GM19395 (cell line): ENCODE measurements around the gene AK6.
"Not testable (repeated sequence)": the region's sequence is repeated elsewhere in the genome, so short reads cannot be mapped to it uniquely, and the experiment has no call there.

Experiments
- ATAC-seq: cut with Tn5 transposase; IDR thresholded peaks from one replicate; pipeline ENCODE4 v1.9.1; 2021; ENCODE audit warnings: mild to moderate bottlenecking, moderate library complexity; ENCODE audit not compliant: unreplicated experiment

The AK6 gene

GRCh38 chr5:69341520-69342161 lies 27.7 kb downstream of the AK6 start:
- no peak for ATAC-seq

GRCh38 chr5:69335341-69335935 lies 33.9 kb downstream of the AK6 start:
- ATAC-seq = no peak

- ATAC-seq = peak; percentile 62
Measured at GRCh38 chr5:69334793-69335268, 34.5 kb downstream of the AK6 start.

GRCh38 chr5:69333668-69334315 lies 35.5 kb downstream of the AK6 start:
- ATAC-seq = not testable (repeated sequence)

- ATAC-seq = no peak
Measured at GRCh38 chr5:69331528-69332445, 37.5 kb downstream of the AK6 start.

- no peak for ATAC-seq
Measured at GRCh38 chr5:69329905-69330489, 39.3 kb downstream of the AK6 start.

DNA sequence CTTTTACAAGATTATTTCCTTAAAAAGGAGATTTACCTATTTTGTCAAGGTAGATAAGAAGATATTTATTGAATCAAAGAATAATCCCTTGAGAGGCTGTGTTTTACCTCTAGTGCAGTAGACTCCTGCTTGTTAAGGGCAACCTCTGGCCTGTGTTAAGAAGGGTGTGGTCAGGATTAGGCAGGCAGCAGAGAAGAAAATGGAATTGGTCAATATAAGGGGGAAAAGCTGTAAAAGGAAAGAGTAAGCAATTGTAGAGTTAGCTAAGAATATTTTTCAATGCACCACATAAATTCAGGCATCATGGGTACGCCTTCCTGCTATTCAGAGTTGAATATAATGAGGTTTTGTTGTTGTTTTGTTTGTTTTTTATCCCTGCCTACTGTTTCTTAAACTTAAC lies 43.0 kb downstream of the AK6 start:
- no peak for ATAC-seq

- no peak for ATAC-seq
Measured at GRCh38 chr5:69317391-69317790, 51.9 kb downstream of the AK6 start.

- ATAC-seq = no peak
Measured at GRCh38 chr5:69315972-69316371, 53.3 kb downstream of the AK6 start.

DNA sequence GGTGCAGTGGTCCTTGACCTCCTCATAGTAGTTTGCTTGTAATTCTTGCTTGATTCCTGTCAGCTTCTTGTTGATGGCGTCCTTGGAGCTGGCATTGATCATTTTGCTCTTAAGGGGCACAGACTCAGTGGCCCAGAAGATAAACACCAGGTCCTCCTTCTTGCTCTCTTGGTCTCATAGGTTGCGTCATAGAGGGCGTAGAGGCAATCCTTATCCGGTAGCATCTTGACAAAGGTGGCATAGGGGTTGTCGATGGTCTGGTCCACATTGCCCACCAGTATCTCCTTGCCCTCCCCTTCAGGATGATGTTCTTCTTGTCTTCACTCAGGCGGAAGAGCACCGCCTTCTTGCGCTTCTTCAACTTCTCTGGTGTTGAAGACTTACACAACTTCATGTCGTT lies 55.9 kb downstream of the AK6 start:
- no peak for ATAC-seq

- no peak for ATAC-seq
Measured at GRCh38 chr5:69312459-69313160, 56.7 kb downstream of the AK6 start.

DNA sequence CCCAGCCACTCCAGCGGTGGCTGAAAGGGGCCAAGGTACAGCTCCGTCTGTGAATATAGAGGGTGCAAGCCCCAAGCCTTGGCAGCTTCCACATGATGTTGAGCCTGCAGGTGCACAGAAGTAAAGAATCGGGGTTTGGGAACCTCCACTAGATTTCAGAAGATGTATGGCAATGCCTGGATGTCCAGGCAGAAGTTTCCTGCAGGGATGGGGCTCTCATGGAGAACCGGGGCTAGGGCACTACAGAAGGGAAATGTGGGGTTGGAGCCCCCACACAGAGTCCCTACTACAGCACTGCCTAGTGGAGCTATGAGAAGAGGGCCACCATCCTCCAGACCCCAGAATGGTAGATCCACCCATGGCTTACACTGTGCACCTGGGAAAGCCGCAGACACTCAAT lies 59.9 kb downstream of the AK6 start:
- no peak for ATAC-seq

- ATAC-seq = no peak
Measured at GRCh38 chr5:69308046-69308553, 61.2 kb downstream of the AK6 start.

- no peak for ATAC-seq
Measured at GRCh38 chr5:69305512-69305911, 63.8 kb downstream of the AK6 start.
